Activated T-helper 1 cell treated with anti-CD3 and anti-CD28 coated beads, Interleukin-12 subunit alpha, Interleukin-12 subunit beta, Interleukin-2, Interleukin-4 antibody, amounts not matched to agents 30 ng/mL and 10 ng/mL and 1 ng/mL, durations not matched to agents 14 hours and 24 hours and 36 hours (primary cell): ENCODE results near the gene TMPRSS13. TPM values are rescaled to one million over a fixed set of nuclear protein-coding genes. Genes with fewer than 3 reads are reported as not detected.
"Not testable (repeated sequence)": the region's sequence is repeated elsewhere in the genome, so short reads cannot be mapped to it uniquely, and the experiment has no call there.

Experiments
- DNase-seq: peaks from one replicate; pipeline ENCODE4 v3.0.0; 2021; ENCODE audit warnings: low spot score
- H3K27ac Mint-ChIP-seq: one replicate; pipeline ENCODE4 v1.8.0; 2021; ENCODE audit warnings: mild to moderate bottlenecking, mixed read lengths
- H3K27me3 Mint-ChIP-seq: one replicate; pipeline ENCODE4 v1.8.0; 2022; ENCODE audit warnings: mild to moderate bottlenecking, moderate library complexity, mixed read lengths; ENCODE audit not compliant: insufficient read depth
- H3K36me3 Mint-ChIP-seq: one replicate; pipeline ENCODE4 v1.8.0; 2021; ENCODE audit warnings: low read depth, mixed read lengths
- H3K4me1 Mint-ChIP-seq: one replicate; pipeline ENCODE4 v1.8.0; 2021; ENCODE audit warnings: low read depth, mixed read lengths
- H3K4me3 Mint-ChIP-seq: one replicate; pipeline ENCODE4 v1.8.0; 2021; ENCODE audit warnings: mild to moderate bottlenecking, moderate library complexity, mixed read lengths
- H3K9me3 Mint-ChIP-seq: one replicate; pipeline ENCODE4 v1.8.0; 2021; ENCODE audit warnings: mixed read lengths
- intact Hi-C: fragments of 100-400 bp; cut with micrococcal nuclease; formaldehyde crosslinking; loops from one replicate; pipeline ENCODE4 v1.15.1; 2024
- total RNA-seq: library from RNA; stranded (reverse); gene quantifications from 2 replicates; pipeline ENCODE4 v1.2.3, GENCODE V29; 2022

Gene TMPRSS13
- 1.2 and 1.5 TPM in 2 replicates for total RNA-seq

DNA sequence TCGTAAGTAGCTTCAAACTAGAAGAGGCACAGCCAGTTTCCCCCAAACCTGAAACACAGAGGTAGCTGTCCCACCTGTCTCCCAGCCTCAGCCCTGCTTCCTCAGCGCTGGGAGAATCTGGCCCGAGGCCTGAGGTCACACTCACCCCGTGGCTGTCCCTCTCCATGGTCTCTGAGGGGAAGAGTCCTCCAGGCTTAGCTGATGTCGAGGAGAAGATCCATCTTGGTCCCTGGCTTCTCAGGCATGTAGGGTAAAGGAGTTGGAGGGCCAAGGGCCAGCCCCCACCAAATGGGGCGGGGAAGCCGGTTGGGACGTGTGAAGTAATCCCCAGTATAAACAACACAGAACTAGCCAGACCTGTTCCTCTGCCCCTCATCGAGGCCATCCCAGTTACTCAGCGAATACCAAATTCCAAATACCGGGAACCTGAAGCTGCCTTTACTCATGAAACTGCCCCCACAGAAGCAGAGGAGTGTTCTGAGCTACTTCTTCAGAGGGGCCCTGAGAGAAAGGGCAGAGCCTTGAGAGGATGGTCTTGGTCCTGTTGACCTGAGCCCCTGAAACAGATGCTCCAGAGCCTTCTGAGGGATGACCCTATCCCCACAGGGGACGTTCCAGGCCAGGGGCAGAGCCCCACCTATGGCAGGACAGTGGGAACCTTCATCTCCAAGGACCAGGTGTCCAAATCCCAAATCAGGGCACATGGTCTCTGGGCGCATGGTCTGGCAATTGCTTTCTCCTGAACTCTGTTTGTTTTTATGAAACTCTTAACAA, at the start of gene TMPRSS13:
TMPRSS13 (minus strand) TSS at position 261 of the 774 bp plus-strand sequence; CDS start at position 166, 95 bp downstream.
- Mint-ChIP-seq H3K4me1 (peaks cover 55% of the 10 kb centered on the region), H3K27me3 (peaks cover 9% of the 10 kb centered on the region), H3K27ac (peak within 1 kb of the TSS; percentile 87), H3K4me3 (peak within 1 kb of the TSS; percentile 5), H3K9me3 (no peaks in the 10 kb centered on the region), H3K36me3 (peaks cover 2% of the 10 kb centered on the region)
- DNase-seq: no peak
- intact Hi-C loops: no loop called here

DNA sequence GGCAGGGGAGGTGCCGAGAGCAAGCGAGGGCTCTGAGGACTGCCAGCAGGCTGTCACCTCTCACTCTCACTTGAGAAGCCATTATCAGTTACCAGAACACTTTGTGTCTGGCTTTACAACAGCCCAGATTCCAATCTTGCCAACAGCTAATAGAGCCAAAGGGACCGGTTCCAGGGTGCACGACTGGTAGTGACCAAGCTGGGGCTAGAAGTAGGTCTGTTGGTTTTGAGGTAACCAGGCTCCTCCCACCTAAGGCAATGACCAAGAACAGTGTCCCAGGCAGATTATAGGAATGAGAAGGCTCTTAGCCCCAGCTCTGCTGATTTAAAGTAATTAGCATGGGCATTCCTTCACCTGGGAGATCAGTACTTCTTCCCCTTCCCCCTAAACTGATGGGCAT, 49.8 kb upstream of the TMPRSS13 start:
- Mint-ChIP-seq H3K27me3 (no peaks in the 10 kb centered on the region), H3K4me3 (no peak overlapping the region)
- intact Hi-C loops: no loop called here

GRCh38 chr11:117978291-117978910, 49.2 kb upstream of the TMPRSS13 start:
- DNase-seq, H3K27me3 Mint-ChIP-seq, H3K9me3 Mint-ChIP-seq, H3K27ac Mint-ChIP-seq, intact Hi-C loops, H3K4me3 Mint-ChIP-seq: not testable (repeated sequence)
- H3K36me3 Mint-ChIP-seq: peaks cover 28% of the 10 kb centered on the region
- peaks cover 72% of the 10 kb centered on the region for H3K4me1 Mint-ChIP-seq

More for the DNA sequence above, 49.8 kb upstream of the TMPRSS13 start:
- DNase-seq: no peak
- H3K36me3 Mint-ChIP-seq: peaks cover 28% of the 10 kb centered on the region
- peaks cover 74% of the 10 kb centered on the region for H3K4me1 Mint-ChIP-seq
- H3K27ac Mint-ChIP-seq: peak overlapping the region; percentile 40
- no peaks in the 10 kb centered on the region for H3K9me3 Mint-ChIP-seq

DNA sequence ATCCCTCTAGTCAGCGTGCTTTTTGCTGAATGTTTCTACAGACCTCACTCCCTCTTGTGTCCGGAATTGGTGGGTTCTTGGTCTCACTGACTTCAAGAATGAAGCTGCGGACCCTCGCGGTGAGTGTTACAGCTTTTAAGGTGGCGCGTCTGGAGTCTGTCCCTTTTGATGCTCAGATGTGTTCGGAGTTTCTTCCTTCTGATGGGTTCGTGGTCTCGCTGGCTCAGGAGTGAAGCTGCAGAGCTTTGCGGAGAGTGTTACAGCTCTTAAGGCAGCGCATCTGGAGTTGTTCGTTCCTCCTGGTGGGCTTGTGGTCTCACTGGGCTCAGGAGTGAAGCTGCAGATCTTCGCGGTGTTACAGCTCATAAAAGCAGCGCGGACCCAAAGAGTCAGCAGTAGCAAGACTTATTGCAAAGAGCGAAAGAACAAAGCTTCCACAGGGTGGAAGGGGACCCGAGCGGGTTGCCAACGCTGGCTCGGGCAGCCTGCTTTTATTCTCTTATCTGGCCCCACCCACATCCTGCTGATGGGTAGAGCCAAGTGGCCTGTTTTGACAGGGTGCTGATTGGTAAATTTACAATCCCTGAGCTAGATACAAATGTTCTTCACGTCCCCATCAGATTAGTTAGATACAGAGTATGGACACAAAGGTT, 48.5 kb upstream of the TMPRSS13 start:
- H3K27me3 Mint-ChIP-seq, H3K9me3 Mint-ChIP-seq, intact Hi-C loops, DNase-seq: not testable (repeated sequence)
- Mint-ChIP-seq H3K27ac (peak overlapping the region; percentile 10), H3K4me1 (peaks cover 72% of the 10 kb centered on the region), H3K4me3 (peak overlapping the region; percentile 9), H3K36me3 (peaks cover 25% of the 10 kb centered on the region)

DNA sequence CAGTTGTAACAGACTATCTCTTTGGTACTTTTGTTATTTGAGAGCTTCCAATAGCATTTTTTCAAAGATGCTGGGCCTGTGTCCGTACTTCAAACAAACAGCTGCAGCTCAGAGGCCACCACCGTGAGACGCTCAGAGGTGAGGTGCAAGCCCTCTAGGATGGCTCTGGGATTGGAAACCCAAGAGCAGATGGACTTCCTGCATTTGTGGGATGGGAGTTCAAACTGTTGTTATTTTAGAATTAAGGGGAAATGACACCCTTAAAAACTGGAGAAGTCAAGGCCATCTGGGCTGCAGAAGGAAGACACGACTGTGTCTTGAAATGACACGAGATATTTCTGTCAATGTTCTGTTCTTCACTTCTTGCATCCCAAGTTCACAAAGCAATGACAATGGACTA, 47.8 kb upstream of the TMPRSS13 start:
- intact Hi-C loops: no loop called here
- peaks cover 25% of the 10 kb centered on the region for H3K36me3 Mint-ChIP-seq
- no peak for DNase-seq
- no peak overlapping the region for H3K4me3 Mint-ChIP-seq
- peak overlapping the region; percentile 11 for H3K27ac Mint-ChIP-seq
- H3K9me3 Mint-ChIP-seq: no peaks in the 10 kb centered on the region
- peaks cover 77% of the 10 kb centered on the region for H3K4me1 Mint-ChIP-seq
- no peaks in the 10 kb centered on the region for H3K27me3 Mint-ChIP-seq

DNA sequence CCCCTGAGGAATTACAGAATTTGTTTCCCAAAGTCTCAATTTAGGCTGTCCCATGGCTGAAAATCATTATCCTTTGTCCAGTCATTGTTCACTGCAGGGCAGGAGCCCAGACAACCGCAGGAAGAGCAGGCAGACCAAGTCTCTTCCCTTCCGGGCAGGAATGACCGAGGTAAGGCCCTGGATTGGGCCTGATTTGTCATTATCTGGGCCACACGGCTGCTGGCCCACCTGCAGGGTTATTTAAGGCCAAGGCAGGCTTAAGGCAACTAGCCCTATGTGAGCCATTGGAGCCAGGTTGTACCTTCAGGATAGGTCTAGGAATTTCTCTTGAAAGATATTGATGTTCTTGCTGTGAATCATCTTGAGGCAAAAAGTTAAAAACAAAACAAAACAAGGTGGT, 47.2 kb upstream of the TMPRSS13 start:
- peaks cover 22% of the 10 kb centered on the region for H3K36me3 Mint-ChIP-seq
- no peaks in the 10 kb centered on the region for H3K27me3 Mint-ChIP-seq
- H3K4me3 Mint-ChIP-seq: no peak overlapping the region
- no peak overlapping the region for H3K27ac Mint-ChIP-seq
- H3K4me1 Mint-ChIP-seq: peaks cover 77% of the 10 kb centered on the region
- intact Hi-C loops: no loop called here
- DNase-seq: no peak
- H3K9me3 Mint-ChIP-seq: no peaks in the 10 kb centered on the region

DNA sequence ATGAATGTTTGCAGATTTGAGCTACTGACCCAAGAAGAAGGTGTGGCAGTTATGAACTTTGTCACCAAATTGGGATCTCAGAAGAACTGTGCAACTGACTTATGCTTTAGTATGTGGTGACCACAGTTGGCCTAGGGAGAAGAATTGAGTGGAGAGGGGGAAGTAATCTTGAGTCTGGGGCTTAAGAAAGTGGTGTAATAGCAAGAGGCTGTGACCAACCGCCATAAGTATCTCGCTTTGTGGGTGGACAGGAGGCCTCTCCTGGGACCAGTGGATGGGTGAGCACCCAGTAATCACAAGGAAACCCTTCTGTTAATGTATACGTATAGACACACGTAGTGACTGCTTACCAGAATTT, 44.3 kb upstream of the TMPRSS13 start:
- intact Hi-C loops: no loop called here
- DNase-seq: no peak
- H3K36me3 Mint-ChIP-seq: peaks cover 18% of the 10 kb centered on the region
- H3K27me3 Mint-ChIP-seq: no peaks in the 10 kb centered on the region
- no peaks in the 10 kb centered on the region for H3K9me3 Mint-ChIP-seq
- H3K27ac Mint-ChIP-seq: peak overlapping the region; percentile 25
- H3K4me1 Mint-ChIP-seq: peaks cover 86% of the 10 kb centered on the region
- peak overlapping the region; percentile 58 for H3K4me3 Mint-ChIP-seq

- peaks cover 16% of the 10 kb centered on the region for H3K36me3 Mint-ChIP-seq
- no peaks in the 10 kb centered on the region for H3K9me3 Mint-ChIP-seq
- intact Hi-C loops: no loop called here
- H3K4me3 Mint-ChIP-seq: peak overlapping the region; percentile 58
- no peak for DNase-seq
- H3K4me1 Mint-ChIP-seq: peaks cover 86% of the 10 kb centered on the region
- peak overlapping the region; percentile 31 for H3K27ac Mint-ChIP-seq
- no peaks in the 10 kb centered on the region for H3K27me3 Mint-ChIP-seq
Observed at GRCh38 chr11:117972629-117973502, 43.7 kb upstream of the TMPRSS13 start.

DNA sequence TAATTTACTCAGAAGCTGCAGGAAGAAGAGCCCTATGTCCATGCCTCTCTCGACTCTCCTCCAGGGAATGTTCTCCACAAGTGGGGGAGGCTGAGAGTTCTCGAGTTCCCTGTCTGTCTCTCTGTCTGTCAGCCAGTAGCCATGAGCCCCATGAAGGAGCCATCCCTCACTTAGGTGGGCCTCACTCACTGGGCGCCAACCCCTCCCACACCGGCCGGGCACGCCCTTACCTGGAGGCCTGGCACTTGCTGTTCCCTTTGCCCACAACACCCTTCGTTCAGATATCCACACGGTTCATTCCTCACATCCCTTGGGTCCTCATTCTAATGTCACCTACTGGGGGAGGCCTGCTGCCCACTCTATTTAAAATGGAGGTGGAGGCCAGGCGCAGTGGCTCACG, 42.8 kb upstream of the TMPRSS13 start:
- no peak for DNase-seq
- Mint-ChIP-seq H3K27ac (no peak overlapping the region), H3K4me3 (no peak overlapping the region), H3K27me3 (no peaks in the 10 kb centered on the region), H3K36me3 (peaks cover 9% of the 10 kb centered on the region), H3K9me3 (no peaks in the 10 kb centered on the region), H3K4me1 (peaks cover 78% of the 10 kb centered on the region)
- intact Hi-C loops: no loop called here

- intact Hi-C loops: loop anchor here (1.0 kb wide), 1 partner anchor 20 kb away; no protein-coding TSS in a partner anchor
- peak; percentile 43 for DNase-seq
- Mint-ChIP-seq H3K9me3 (no peaks in the 10 kb centered on the region), H3K4me3 (peak overlapping the region; percentile 57), H3K4me1 (peaks cover 66% of the 10 kb centered on the region), H3K36me3 (peaks cover 6% of the 10 kb centered on the region), H3K27ac (peak overlapping the region; percentile 83), H3K27me3 (no peaks in the 10 kb centered on the region)
Observed at GRCh38 chr11:117970400-117971024, 41.3 kb upstream of the TMPRSS13 start.

DNA sequence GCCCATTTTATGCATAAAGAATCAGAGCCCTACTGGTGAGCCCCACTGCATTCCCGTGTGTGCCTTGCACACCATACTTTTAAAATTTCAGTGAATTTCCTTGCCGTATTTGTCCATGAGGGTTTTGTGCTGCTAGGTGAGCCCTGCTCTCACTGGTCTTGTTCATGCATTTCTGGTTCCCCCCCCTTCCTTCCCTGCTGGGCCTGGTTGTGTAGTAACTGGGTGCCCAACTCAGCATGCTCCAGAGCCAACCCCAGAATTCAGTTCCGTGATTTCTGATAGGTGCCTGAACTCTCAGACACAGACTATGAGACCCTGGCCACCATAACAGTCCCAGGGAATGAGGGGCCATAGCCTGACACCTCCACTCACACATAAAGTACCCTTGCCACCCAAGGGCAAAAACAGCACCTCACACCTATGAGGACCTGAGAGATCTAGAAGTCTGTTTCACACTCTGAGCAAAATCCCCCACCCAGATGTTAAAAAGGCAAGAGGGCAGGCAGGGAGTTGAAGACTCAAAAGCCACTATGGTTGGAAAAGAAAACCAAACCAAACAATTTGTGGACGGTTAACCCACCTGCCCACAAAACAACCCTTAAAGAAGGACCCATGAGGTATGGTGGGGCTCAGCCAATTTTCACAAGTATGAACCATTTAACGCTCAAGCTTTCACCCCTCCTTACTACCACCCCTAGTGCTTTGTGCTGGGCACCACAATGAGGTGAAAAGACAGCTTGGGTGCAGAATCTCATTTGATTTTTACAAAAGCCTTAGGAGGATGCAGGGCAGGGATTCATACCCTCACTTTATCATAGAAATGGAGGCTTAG, 40.2 kb upstream of the TMPRSS13 start:
- no peak for DNase-seq
- Mint-ChIP-seq H3K4me3 (no peak overlapping the region), H3K27ac (no peak overlapping the region), H3K9me3 (no peaks in the 10 kb centered on the region), H3K27me3 (no peaks in the 10 kb centered on the region), H3K36me3 (peaks cover 3% of the 10 kb centered on the region), H3K4me1 (peaks cover 61% of the 10 kb centered on the region)
- intact Hi-C loops: no loop called here
